ENCODE measurements around the gene SUN2.

DNA sequence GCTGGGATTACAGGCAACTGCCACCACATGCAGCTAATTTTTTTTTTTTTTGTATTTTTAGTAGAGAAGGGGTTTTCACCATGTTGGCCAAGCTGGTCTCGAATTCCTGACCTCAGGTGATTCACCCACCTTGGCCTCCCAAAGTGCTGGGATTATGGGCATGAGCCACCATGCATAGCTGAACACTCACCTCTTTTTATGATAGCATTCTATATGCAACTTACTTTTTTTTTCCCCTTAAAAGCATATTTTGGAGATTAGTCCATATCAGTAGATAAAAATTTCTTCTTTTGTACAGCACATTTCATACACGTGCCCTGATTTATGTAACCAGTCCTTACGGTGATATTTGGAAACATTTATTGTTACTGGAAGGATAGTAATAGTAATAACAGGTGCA is 35.4 kb downstream of the SUN2 start:
- TF ChIP-seq POLR2A (IDR thresholded peaks at IDR 0.05) (no peak), POLR2AphosphoS5 (IDR thresholded peaks at IDR 0.05) (no peak)
- TF ChIP-seq, protein P1, sequence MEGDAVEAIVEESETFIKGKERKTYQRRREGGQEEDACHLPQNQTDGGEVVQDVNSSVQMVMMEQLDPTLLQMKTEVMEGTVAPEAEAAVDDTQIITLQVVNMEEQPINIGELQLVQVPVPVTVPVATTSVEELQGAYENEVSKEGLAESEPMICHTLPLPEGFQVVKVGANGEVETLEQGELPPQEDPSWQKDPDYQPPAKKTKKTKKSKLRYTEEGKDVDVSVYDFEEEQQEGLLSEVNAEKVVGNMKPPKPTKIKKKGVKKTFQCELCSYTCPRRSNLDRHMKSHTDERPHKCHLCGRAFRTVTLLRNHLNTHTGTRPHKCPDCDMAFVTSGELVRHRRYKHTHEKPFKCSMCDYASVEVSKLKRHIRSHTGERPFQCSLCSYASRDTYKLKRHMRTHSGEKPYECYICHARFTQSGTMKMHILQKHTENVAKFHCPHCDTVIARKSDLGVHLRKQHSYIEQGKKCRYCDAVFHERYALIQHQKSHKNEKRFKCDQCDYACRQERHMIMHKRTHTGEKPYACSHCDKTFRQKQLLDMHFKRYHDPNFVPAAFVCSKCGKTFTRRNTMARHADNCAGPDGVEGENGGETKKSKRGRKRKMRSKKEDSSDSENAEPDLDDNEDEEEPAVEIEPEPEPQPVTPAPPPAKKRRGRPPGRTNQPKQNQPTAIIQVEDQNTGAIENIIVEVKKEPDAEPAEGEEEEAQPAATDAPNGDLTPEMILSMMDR (IDR thresholded peaks at IDR 0.05): no peak

Measured in upper lobe of left lung (tissue), 4 donors.